Ishikawa (cell line): ENCODE data around the gene BAG5.

ENCODE experiments used
- CEBPB ChIP-seq: IDR thresholded peaks from 2 replicates; pipeline ENCODE4 v1.6.1; 2012
- CREB1 ChIP-seq: IDR thresholded peaks from 2 replicates; pipeline ENCODE4 v1.6.1; 2012; ENCODE audit warnings: low read depth
- EGR1 ChIP-seq: IDR thresholded peaks from 2 replicates; pipeline ENCODE4 v1.6.1; 2012
- EP300 ChIP-seq: IDR thresholded peaks from 2 replicates; pipeline ENCODE4 v1.6.1; 2012; ENCODE audit warnings: borderline replicate concordance
- FOXM1 ChIP-seq: IDR thresholded peaks from 2 replicates; pipeline ENCODE4 v1.6.1; 2012; ENCODE audit warnings: low read depth, borderline replicate concordance
- NFIC ChIP-seq: IDR thresholded peaks from 2 replicates; pipeline ENCODE4 v1.6.1; 2012
- RAD21 ChIP-seq: IDR thresholded peaks from 2 replicates; pipeline ENCODE4 v1.6.1; 2012; ENCODE audit warnings: low read depth
- TAF1 ChIP-seq: IDR thresholded peaks from 2 replicates; pipeline ENCODE4 v1.6.1; 2012; ENCODE audit warnings: low read depth, mild to moderate bottlenecking
- TCF12 ChIP-seq: IDR thresholded peaks from 2 replicates; pipeline ENCODE4 v1.6.1; 2012; ENCODE audit warnings: low read depth
- TEAD4 ChIP-seq: IDR thresholded peaks from 2 replicates; pipeline ENCODE4 v1.6.1; 2012
- YY1 ChIP-seq: IDR thresholded peaks from 2 replicates; pipeline ENCODE4 v1.6.1; 2012; ENCODE audit warnings: low read depth
- ZBTB7A ChIP-seq: IDR thresholded peaks from 2 replicates; pipeline ENCODE4 v1.6.1; 2012; ENCODE audit warnings: low read depth
- TF ChIP-seq, protein P1 (sequence below): IDR thresholded peaks from 2 replicates; pipeline ENCODE4 v1.6.1; 2012; ENCODE audit warnings: low read depth, mild to moderate bottlenecking
- TF ChIP-seq, protein P2 (sequence below): IDR thresholded peaks from 2 replicates; pipeline ENCODE4 v1.6.1; 2012
- TF ChIP-seq, protein P3 (sequence below): IDR thresholded peaks from 2 replicates; pipeline ENCODE4 v1.6.1; 2012

The BAG5 gene

DNA sequence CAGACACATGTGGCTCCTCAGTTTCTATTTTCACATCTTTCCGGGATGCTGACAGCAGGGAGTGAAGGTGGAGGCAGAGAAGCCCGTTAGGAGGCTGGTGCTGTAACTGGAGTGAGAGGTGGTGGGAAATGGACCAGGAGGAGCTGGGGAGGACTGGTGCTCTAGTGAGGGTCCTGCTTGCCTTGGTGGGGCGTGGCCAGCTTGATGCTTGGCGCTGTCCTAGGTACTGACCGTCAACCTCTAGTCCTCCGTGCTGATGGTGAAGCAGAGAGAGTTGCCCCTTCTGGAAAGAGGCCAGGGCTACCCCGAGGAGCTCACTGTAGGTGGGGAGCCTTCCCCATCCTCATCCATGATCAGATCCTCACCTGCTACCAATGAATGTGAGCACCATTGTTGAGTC lies 32.1 kb downstream of the BAG5 start:
- TF ChIP-seq, protein P1, sequence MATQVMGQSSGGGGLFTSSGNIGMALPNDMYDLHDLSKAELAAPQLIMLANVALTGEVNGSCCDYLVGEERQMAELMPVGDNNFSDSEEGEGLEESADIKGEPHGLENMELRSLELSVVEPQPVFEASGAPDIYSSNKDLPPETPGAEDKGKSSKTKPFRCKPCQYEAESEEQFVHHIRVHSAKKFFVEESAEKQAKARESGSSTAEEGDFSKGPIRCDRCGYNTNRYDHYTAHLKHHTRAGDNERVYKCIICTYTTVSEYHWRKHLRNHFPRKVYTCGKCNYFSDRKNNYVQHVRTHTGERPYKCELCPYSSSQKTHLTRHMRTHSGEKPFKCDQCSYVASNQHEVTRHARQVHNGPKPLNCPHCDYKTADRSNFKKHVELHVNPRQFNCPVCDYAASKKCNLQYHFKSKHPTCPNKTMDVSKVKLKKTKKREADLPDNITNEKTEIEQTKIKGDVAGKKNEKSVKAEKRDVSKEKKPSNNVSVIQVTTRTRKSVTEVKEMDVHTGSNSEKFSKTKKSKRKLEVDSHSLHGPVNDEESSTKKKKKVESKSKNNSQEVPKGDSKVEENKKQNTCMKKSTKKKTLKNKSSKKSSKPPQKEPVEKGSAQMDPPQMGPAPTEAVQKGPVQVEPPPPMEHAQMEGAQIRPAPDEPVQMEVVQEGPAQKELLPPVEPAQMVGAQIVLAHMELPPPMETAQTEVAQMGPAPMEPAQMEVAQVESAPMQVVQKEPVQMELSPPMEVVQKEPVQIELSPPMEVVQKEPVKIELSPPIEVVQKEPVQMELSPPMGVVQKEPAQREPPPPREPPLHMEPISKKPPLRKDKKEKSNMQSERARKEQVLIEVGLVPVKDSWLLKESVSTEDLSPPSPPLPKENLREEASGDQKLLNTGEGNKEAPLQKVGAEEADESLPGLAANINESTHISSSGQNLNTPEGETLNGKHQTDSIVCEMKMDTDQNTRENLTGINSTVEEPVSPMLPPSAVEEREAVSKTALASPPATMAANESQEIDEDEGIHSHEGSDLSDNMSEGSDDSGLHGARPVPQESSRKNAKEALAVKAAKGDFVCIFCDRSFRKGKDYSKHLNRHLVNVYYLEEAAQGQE: peak; percentile 95
- TF ChIP-seq RAD21: no peak
- TF ChIP-seq TAF1: no peak
- TF ChIP-seq, protein P2, sequence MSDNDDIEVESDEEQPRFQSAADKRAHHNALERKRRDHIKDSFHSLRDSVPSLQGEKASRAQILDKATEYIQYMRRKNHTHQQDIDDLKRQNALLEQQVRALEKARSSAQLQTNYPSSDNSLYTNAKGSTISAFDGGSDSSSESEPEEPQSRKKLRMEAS: no peak

DNA sequence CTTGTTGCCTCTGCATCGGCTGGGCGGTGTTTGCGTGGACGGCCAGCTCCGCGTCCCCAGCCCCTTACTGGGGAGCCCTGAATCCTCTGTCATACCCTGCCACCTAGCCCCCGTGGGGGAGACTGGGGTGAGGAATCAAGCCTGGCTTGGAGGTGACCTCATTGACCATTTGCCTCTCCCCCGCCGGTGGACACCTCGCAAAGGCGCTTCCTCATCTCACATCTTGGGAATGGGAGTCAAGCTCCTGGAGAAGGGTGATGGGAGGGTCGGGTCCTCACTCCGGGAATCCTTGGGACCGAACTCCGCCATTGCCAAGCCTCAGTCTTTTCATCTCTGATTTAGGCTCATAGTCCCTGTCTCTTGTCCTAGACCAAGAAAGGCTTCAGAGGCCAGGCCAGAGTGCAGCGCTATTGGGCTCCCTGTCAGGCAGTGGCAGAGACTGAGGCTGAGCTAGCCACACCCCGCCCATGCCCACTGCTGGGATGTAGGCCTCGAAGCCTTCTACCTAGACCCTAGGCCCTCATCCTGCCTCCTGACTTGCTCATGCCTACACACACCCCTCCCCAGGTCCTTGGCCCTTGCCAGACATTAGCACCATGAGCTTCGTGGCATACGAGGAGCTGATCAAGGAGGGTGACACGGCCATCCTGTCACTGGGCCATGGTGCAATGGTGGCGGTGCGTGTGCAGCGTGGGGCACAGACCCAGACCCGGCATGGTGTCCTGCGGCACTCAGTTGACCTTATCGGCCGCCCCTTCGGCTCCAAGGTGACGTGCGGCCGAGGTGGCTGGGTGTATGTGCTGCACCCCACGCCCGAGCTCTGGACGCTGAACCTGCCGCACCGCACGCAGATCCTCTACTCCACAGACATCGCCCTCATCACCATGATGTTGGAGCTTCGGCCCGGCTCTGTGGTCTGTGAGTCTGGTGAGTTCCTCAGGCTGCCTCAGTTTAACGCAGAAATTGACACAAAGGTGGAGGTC lies 32.8 kb downstream of the BAG5 start:
- TF ChIP-seq TAF1 (no peak), NFIC (no peak), CEBPB (no peak), TEAD4 (no peak), YY1 (no peak), EGR1 (no peak), ZBTB7A (no peak), FOXM1 (no peak), EP300 (no peak), CREB1 (no peak), RAD21 (no peak), TCF12 (no peak)
- TF ChIP-seq, protein P2: no peak
- TF ChIP-seq, protein P3, sequence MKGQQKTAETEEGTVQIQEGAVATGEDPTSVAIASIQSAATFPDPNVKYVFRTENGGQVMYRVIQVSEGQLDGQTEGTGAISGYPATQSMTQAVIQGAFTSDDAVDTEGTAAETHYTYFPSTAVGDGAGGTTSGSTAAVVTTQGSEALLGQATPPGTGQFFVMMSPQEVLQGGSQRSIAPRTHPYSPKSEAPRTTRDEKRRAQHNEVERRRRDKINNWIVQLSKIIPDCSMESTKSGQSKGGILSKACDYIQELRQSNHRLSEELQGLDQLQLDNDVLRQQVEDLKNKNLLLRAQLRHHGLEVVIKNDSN: no peak
- TF ChIP-seq, protein P1: no peak

DNA sequence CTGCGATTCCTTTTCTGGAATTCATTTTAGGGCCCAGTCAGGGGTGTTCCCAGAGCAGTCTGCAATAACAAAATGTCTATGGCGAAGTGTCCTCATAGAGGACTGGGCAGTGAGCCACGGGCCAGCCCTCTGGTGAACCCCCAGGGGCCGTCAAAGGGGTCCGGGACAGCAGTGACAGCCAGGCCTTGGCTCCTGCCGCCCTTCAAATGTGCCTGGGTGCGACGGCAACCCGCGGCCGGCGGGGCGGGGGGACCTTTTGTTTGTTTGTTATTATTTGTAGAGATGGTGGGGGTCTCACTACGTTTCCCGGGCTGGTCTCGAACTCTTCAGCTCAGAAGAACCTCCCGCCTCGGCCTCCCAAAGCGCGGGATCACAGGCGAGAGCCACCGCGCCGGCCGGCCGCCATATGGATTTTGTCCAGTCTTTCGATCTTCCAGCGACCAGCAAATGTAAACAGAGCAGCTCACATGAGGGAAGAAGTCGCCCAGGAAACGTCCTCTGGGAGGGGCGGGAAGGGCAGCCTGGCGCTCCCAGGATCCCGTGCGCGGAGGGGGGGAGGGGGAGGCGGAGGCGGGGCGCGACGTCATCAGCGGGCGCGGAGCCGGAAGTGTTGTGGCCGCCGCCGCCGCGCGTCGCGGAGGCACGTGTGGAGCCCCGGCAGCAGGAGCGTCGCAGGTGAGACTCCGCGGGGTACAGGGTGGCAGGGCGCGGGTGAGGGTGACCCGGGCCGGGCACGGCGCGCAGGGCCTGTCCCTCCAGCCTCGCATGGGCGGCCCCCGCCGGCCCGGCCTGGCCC lies 33.7 kb downstream of the BAG5 start, which contains the start of gene TRMT61A:
Gene TRMT61A (plus strand): TSS at position 610 of the 796 bp plus-strand sequence. CDS start 783 bp downstream, outside the sequence.
- TF ChIP-seq YY1: peak; percentile 44; the same call in 1 of the 2 replicates
- TF ChIP-seq, protein P2: peak; percentile 97
- TF ChIP-seq TCF12: no peak; the same call in 1 of the 2 replicates
- no peak for TF ChIP-seq TEAD4
- TF ChIP-seq, protein P1: no peak
- TF ChIP-seq NFIC: no peak
- TF ChIP-seq CREB1: peak; percentile 78
- TF ChIP-seq EP300: no peak
- no peak for TF ChIP-seq RAD21
- TF ChIP-seq, protein P3: peak; percentile 69
- 0 out of 2 replicates have a peak, but pooled peaks have one; percentile 49 for TF ChIP-seq TAF1
- TF ChIP-seq EGR1: no peak
- TF ChIP-seq FOXM1: no peak
- TF ChIP-seq ZBTB7A: no peak
- no peak for TF ChIP-seq CEBPB
